GM18870 (cell line): ENCODE results near the gene TREML1.
"Not testable (repeated sequence)": the region's sequence is repeated elsewhere in the genome, so short reads cannot be mapped to it uniquely, and the experiment has no call there.

ENCODE experiments used
- ATAC-seq: cut with Tn5 transposase; IDR thresholded peaks from one replicate; pipeline ENCODE4 v1.9.1; 2021; ENCODE audit warnings: moderate library complexity; ENCODE audit not compliant: unreplicated experiment

Gene TREML1

GRCh38 chr6:41153451-41153850 is 696 bp downstream of the TREML1 start:
- ATAC-seq, result no peak

GRCh38 chr6:41150671-41151070 is 3.5 kb downstream of the TREML1 start:
- no peak for ATAC-seq

GRCh38 chr6:41147917-41148316 is 6.2 kb downstream of the TREML1 start:
- no peak for ATAC-seq

GRCh38 chr6:41136911-41137310 is 17.2 kb downstream of the TREML1 start:
- no peak for ATAC-seq

- ATAC-seq, result no peak
Observed at GRCh38 chr6:41135062-41135832, 18.9 kb downstream of the TREML1 start.

GRCh38 chr6:41132254-41132653 is 21.9 kb downstream of the TREML1 start:
- ATAC-seq, result no peak

GRCh38 chr6:41125282-41125681 is 28.9 kb downstream of the TREML1 start:
- no peak for ATAC-seq

- no peak for ATAC-seq
Observed at GRCh38 chr6:41122918-41123317, 31.2 kb downstream of the TREML1 start.

- ATAC-seq, result no peak
Observed at GRCh38 chr6:41122373-41122772, 31.8 kb downstream of the TREML1 start.

GRCh38 chr6:41120058-41120457 is 34.1 kb downstream of the TREML1 start:
- no peak for ATAC-seq

GRCh38 chr6:41119508-41119907 is 34.6 kb downstream of the TREML1 start:
- no peak for ATAC-seq

GRCh38 chr6:41115027-41115426 is 39.1 kb downstream of the TREML1 start:
- ATAC-seq, result not testable (repeated sequence)

GRCh38 chr6:41111017-41111416 is 43.1 kb downstream of the TREML1 start:
- no peak for ATAC-seq

GRCh38 chr6:41103847-41104246 is 50.3 kb downstream of the TREML1 start:
- ATAC-seq, result no peak

GRCh38 chr6:41100871-41101287 is 53.3 kb downstream of the TREML1 start:
- no peak for ATAC-seq
